Mammary epithelial cell (primary cell): ENCODE data around the gene LYST.

Experiments used
- EZH2 ChIP-seq: IDR thresholded peaks from 2 replicates; pipeline ENCODE4 v1.6.1; 2012; ENCODE audit warnings: low read length, inconsistent platforms, borderline replicate concordance
- TF ChIP-seq, protein P1 (sequence below), 2 donors: IDR thresholded peaks in 1 of 2; conservative IDR thresholded peaks in 1 of 2; 2 replicates each; pipeline ENCODE4 v1.5.1; 2011 to 2012; ENCODE audit warnings: inconsistent platforms in 2 of 2, low read length in 2 of 2, mild to moderate bottlenecking in 2 of 2, control low read depth in 1 of 2, low read depth in 1 of 2; ENCODE audit not compliant: insufficient read depth in 1 of 2; ENCODE audit errors: extremely low read depth in 1 of 2

DNA sequence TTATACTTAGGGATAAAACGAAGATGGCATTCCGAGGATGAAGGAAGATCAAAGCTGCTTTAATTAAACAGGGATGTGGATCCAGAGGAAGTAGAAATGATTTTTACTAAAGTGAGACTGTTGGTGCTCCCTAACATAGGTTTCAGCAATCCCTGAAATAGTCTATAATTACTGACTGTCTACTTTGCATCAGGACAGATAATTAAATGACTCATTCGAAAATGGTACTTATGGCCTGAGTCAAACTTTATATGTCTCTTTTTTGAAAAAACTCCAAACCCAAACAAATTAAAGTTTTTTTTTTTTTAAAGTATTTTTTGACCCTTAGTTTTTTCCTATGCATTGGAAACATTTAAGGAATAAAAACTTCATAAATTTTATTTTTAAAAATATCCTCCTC is 90.3 kb downstream of the LYST start:
- TF ChIP-seq, protein P1, sequence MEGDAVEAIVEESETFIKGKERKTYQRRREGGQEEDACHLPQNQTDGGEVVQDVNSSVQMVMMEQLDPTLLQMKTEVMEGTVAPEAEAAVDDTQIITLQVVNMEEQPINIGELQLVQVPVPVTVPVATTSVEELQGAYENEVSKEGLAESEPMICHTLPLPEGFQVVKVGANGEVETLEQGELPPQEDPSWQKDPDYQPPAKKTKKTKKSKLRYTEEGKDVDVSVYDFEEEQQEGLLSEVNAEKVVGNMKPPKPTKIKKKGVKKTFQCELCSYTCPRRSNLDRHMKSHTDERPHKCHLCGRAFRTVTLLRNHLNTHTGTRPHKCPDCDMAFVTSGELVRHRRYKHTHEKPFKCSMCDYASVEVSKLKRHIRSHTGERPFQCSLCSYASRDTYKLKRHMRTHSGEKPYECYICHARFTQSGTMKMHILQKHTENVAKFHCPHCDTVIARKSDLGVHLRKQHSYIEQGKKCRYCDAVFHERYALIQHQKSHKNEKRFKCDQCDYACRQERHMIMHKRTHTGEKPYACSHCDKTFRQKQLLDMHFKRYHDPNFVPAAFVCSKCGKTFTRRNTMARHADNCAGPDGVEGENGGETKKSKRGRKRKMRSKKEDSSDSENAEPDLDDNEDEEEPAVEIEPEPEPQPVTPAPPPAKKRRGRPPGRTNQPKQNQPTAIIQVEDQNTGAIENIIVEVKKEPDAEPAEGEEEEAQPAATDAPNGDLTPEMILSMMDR (conservative IDR thresholded peaks at IDR 0.05 in 1 of 2, IDR thresholded peaks at IDR 0.05 in 1 of 2; ENCODE audit: extremely low read depth in 1 of 2, insufficient read depth in 1 of 2, low read depth in 1 of 2, low read length in 2 of 2) = no peak
- no peak for TF ChIP-seq EZH2
